ENCODE measurements around the gene RIN3. TPM values are rescaled to one million over a fixed set of nuclear protein-coding genes. Genes with fewer than 3 reads are reported as not detected.

RIN3 gene
- polyA plus RNA-seq, 4 donors, result 1.8 to 18.9 (median 12.1) TPM

- no peak overlapping the region for H3K27ac ChIP-seq (ENCODE audit: low read depth in 1 of 3, low read length in 2 of 3)
Measured at GRCh38 chr14:92641306-92641705, 127.7 kb downstream of the RIN3 start.

DNA sequence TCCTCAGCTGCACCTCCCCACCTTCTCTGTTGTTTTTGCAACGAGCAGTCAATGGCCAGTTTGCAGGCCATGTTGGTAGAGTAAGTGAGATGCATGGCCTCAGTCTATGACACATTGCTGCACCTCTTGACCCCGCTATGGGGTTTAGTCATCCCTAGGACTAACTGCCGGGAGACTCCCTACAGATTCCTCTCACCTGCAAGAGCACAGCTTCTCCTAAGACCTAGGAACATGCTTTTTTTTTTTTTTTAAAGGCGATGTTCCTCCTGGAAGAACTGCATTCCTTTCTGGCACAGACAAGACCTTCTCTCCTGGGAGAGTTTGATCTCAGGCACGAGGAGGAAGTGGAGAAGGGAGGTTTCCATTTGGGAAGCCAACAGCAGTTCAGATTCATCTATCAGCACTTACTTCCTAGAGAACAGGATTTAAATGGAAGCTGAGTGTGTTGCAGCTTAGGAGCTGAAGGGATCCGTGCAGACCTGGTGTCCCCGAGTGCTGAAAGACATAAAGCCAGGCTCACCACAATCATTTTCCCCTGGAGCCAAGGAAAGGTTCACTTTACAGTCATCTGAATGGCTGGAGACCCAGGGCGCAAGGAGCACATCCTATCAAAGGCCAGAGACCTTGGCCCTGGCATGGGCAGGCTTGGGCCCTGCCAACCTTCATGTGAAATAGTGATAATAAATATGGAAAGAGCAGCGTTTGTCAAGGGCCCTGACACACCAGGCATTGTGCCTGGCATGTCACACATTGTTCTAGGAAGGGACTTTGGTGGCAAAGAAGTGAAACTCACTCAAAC lies 130.8 kb downstream of the RIN3 start:
- FAIRE-seq (no peak), DNase-seq (no peak)
- peaks cover 0 to 12% of the 10 kb centered on the region in 2 donors for H3K9me3 ChIP-seq (ENCODE audit: control insufficient read depth in 2 of 2, insufficient read depth in 1 of 2, low read depth in 1 of 2, low read length in 1 of 2)
- no peak overlapping the region for H3K4me3 ChIP-seq (ENCODE audit: low read depth in 1 of 3, low read length in 3 of 3)
- peaks cover 0 to 52% (median 6%) of the 10 kb centered on the region in 3 donors for H3K36me3 ChIP-seq (ENCODE audit: control insufficient read depth in 3 of 3, insufficient read depth in 2 of 3, low read depth in 1 of 3, low read length in 3 of 3)
- 74 to 80% (median 76%) methylated on average over 9 of the region's 9 CpGs for WGBS, 3 donors
- H3K27me3 ChIP-seq (ENCODE audit: control insufficient read depth in 3 of 3, insufficient read depth in 3 of 3, low read length in 3 of 3), result no peaks in the 10 kb centered on the region
- no peak overlapping the region for H3K27ac ChIP-seq (ENCODE audit: low read depth in 1 of 3, low read length in 2 of 3)
- H3K4me1 ChIP-seq (ENCODE audit: control insufficient read depth in 3 of 3, insufficient read depth in 2 of 3, low read depth in 1 of 3, low read length in 2 of 3), result peaks cover 0 to 3% (median 3%) of the 10 kb centered on the region in 3 donors

More at GRCh38 chr14:92641306-92641705, 127.7 kb downstream of the RIN3 start:
- Histone ChIP-seq H3K4me1 (ENCODE audit: control insufficient read depth in 3 of 3, insufficient read depth in 2 of 3, low read depth in 1 of 3, low read length in 2 of 3) (peaks cover 0 to 3% (median 0%) of the 10 kb centered on the region in 3 donors), H3K36me3 (ENCODE audit: control insufficient read depth in 3 of 3, insufficient read depth in 2 of 3, low read depth in 1 of 3, low read length in 3 of 3) (peaks cover 0 to 44% (median 6%) of the 10 kb centered on the region in 3 donors), H3K9me3 (ENCODE audit: control insufficient read depth in 2 of 2, insufficient read depth in 1 of 2, low read depth in 1 of 2, low read length in 1 of 2) (peaks cover 0 to 12% of the 10 kb centered on the region in 2 donors), H3K27me3 (ENCODE audit: control insufficient read depth in 3 of 3, insufficient read depth in 3 of 3, low read length in 3 of 3) (no peaks in the 10 kb centered on the region), H3K4me3 (ENCODE audit: low read depth in 1 of 3, low read length in 3 of 3) (no peak overlapping the region)
- no peak for DNase-seq
- no peak for FAIRE-seq
- WGBS, 3 donors, result 93 to 97% (median 94%) methylated on average over 10 of the region's 10 CpGs

DNA sequence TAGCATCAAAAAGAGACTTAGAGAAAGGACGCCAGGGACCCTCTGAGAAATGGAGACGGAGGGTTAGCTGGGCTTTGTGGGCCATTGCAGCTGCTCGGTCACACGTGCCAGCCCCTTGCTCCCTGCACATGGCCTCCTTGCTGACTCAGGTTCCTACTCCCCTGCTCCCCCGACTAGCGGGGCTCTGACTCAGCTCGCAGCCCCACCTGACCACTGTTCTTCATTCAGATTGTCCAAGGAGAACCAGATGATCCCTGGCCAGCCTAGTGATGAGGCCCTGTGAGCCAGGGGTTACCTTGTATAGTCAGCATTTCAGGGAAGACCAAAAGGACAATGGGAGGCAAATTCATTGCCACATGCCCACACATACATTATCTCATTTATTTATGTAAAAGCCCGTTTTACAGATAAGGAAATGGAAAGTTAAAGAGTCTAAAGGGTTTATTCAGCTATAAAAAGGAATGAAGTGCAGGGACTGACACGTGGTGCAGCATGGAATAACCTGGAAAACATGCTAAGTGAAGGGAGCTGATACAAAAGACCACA lies 131.5 kb downstream of the RIN3 start:
- DNase-seq (no peak), FAIRE-seq (no peak)
- Histone ChIP-seq H3K27me3 (ENCODE audit: control insufficient read depth in 3 of 3, insufficient read depth in 3 of 3, low read length in 3 of 3) (no peaks in the 10 kb centered on the region), H3K36me3 (ENCODE audit: control insufficient read depth in 3 of 3, insufficient read depth in 2 of 3, low read depth in 1 of 3, low read length in 3 of 3) (peaks cover 0 to 57% (median 6%) of the 10 kb centered on the region in 3 donors), H3K4me3 (ENCODE audit: low read depth in 1 of 3, low read length in 3 of 3) (no peak overlapping the region), H3K27ac (ENCODE audit: low read depth in 1 of 3, low read length in 2 of 3) (no peak overlapping the region), H3K9me3 (ENCODE audit: control insufficient read depth in 2 of 2, insufficient read depth in 1 of 2, low read depth in 1 of 2, low read length in 1 of 2) (peaks cover 0 to 12% of the 10 kb centered on the region in 2 donors), H3K4me1 (ENCODE audit: control insufficient read depth in 3 of 3, insufficient read depth in 2 of 3, low read depth in 1 of 3, low read length in 2 of 3) (peaks cover 0 to 3% (median 3%) of the 10 kb centered on the region in 3 donors)
- WGBS, 3 donors, result 96 to 99% (median 98%) methylated on average over 9 of the region's 9 CpGs

- Histone ChIP-seq H3K27ac (ENCODE audit: low read depth in 1 of 3, low read length in 2 of 3) (peak overlapping the region in 2 of 3 donors; percentile 69 to 77), H3K4me1 (ENCODE audit: control insufficient read depth in 3 of 3, insufficient read depth in 2 of 3, low read depth in 1 of 3, low read length in 2 of 3) (peaks cover 0 to 3% (median 3%) of the 10 kb centered on the region in 3 donors), H3K36me3 (ENCODE audit: control insufficient read depth in 3 of 3, insufficient read depth in 2 of 3, low read depth in 1 of 3, low read length in 3 of 3) (peaks cover 0 to 63% (median 6%) of the 10 kb centered on the region in 3 donors), H3K4me3 (ENCODE audit: low read depth in 1 of 3, low read length in 3 of 3) (no peak overlapping the region), H3K27me3 (ENCODE audit: control insufficient read depth in 3 of 3, insufficient read depth in 3 of 3, low read length in 3 of 3) (no peaks in the 10 kb centered on the region), H3K9me3 (ENCODE audit: control insufficient read depth in 2 of 2, insufficient read depth in 1 of 2, low read depth in 1 of 2, low read length in 1 of 2) (peaks cover 0 to 12% of the 10 kb centered on the region in 2 donors)
- DNase-seq (no peak), FAIRE-seq (no peak)
- WGBS, 3 donors, result 87 to 95% (median 94%) methylated on average over 13 of the region's 13 CpGs
Measured at GRCh38 chr14:92645841-92646478, 132.4 kb downstream of the RIN3 start.

- 65 to 90% (median 89%) methylated on average over 9 of the region's 9 CpGs for WGBS, 3 donors
- H3K4me3 ChIP-seq (ENCODE audit: low read depth in 1 of 3, low read length in 3 of 3), result no peak overlapping the region
- peak in 1 of 2 donors; percentile 31 for DNase-seq
- no peak for FAIRE-seq
- H3K36me3 ChIP-seq (ENCODE audit: control insufficient read depth in 3 of 3, insufficient read depth in 2 of 3, low read depth in 1 of 3, low read length in 3 of 3), result peaks cover 0 to 55% (median 0%) of the 10 kb centered on the region in 3 donors
- H3K27ac ChIP-seq (ENCODE audit: low read depth in 1 of 3, low read length in 2 of 3), result peak overlapping the region in 2 of 3 donors; percentile 77 to 91
- H3K27me3 ChIP-seq (ENCODE audit: control insufficient read depth in 3 of 3, insufficient read depth in 3 of 3, low read length in 3 of 3), result no peaks in the 10 kb centered on the region
- peaks cover 0 to 12% of the 10 kb centered on the region in 2 donors for H3K9me3 ChIP-seq (ENCODE audit: control insufficient read depth in 2 of 2, insufficient read depth in 1 of 2, low read depth in 1 of 2, low read length in 1 of 2)
- H3K4me1 ChIP-seq (ENCODE audit: control insufficient read depth in 3 of 3, insufficient read depth in 2 of 3, low read depth in 1 of 3, low read length in 2 of 3), result peaks cover 0 to 6% (median 3%) of the 10 kb centered on the region in 3 donors
Measured at GRCh38 chr14:92646952-92647796, 133.6 kb downstream of the RIN3 start.

DNA sequence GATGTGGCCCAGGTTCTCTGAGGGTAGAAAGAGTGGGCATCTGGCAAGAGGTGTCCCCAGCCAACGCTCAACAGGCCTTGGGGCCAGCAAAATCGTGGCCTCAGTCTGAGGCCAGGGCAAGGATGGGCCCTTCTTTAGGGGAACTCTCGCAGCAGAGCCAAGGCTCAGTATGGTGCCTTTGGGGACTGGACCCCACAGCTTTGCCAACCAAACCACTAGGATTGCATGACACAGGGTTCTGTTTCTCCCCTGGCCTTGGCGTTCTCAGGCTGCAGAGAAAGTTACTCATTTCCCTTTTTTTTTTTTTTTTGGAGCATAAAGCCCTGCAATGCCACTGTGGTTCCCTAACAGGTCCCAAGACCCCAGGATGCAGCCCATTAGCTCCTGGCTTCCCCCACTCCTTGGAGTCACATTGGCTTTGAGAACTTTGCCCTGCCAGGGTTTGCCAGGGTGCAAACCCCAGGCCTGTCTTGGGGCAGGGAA lies 134.3 kb downstream of the RIN3 start:
- no peak for FAIRE-seq
- DNase-seq, result no peak
- Histone ChIP-seq H3K27ac (ENCODE audit: low read depth in 1 of 3, low read length in 2 of 3) (peak overlapping the region in 2 of 3 donors; percentile 77 to 91), H3K9me3 (ENCODE audit: control insufficient read depth in 2 of 2, insufficient read depth in 1 of 2, low read depth in 1 of 2, low read length in 1 of 2) (peaks cover 0 to 12% of the 10 kb centered on the region in 2 donors), H3K4me1 (ENCODE audit: control insufficient read depth in 3 of 3, insufficient read depth in 2 of 3, low read depth in 1 of 3, low read length in 2 of 3) (peaks cover 0 to 9% (median 3%) of the 10 kb centered on the region in 3 donors), H3K27me3 (ENCODE audit: control insufficient read depth in 3 of 3, insufficient read depth in 3 of 3, low read length in 3 of 3) (no peaks in the 10 kb centered on the region), H3K4me3 (ENCODE audit: low read depth in 1 of 3, low read length in 3 of 3) (no peak overlapping the region), H3K36me3 (ENCODE audit: control insufficient read depth in 3 of 3, insufficient read depth in 2 of 3, low read depth in 1 of 3, low read length in 3 of 3) (peaks cover 0 to 56% (median 0%) of the 10 kb centered on the region in 3 donors)
- 75 to 97% (median 80%) methylated on average over 4 of the region's 4 CpGs for WGBS, 3 donors

GRCh38 chr14:92649066-92649465 lies 135.5 kb downstream of the RIN3 start:
- Histone ChIP-seq H3K9me3 (ENCODE audit: control insufficient read depth in 2 of 2, insufficient read depth in 1 of 2, low read depth in 1 of 2, low read length in 1 of 2) (peaks cover 0 to 12% of the 10 kb centered on the region in 2 donors), H3K4me3 (ENCODE audit: low read depth in 1 of 3, low read length in 3 of 3) (no peak overlapping the region), H3K4me1 (ENCODE audit: control insufficient read depth in 3 of 3, insufficient read depth in 2 of 3, low read depth in 1 of 3, low read length in 2 of 3) (peaks cover 0 to 9% (median 3%) of the 10 kb centered on the region in 3 donors), H3K36me3 (ENCODE audit: control insufficient read depth in 3 of 3, insufficient read depth in 2 of 3, low read depth in 1 of 3, low read length in 3 of 3) (peaks cover 0 to 57% (median 0%) of the 10 kb centered on the region in 3 donors), H3K27ac (ENCODE audit: low read depth in 1 of 3, low read length in 2 of 3) (peak overlapping the region in 2 of 3 donors; percentile 5 to 63), H3K27me3 (ENCODE audit: control insufficient read depth in 3 of 3, insufficient read depth in 3 of 3, low read length in 3 of 3) (no peaks in the 10 kb centered on the region)
- FAIRE-seq (no peak), DNase-seq (no peak)
- 94 to 98% (median 97%) methylated on average over 7 of the region's 7 CpGs for WGBS, 3 donors
